ENCODE measurements around the gene DFFA. TPM values are rescaled to one million over a fixed set of nuclear protein-coding genes. Genes with fewer than 3 reads are reported as not detected.

DFFA gene
- total RNA-seq, 1 experiment from 2014 or later = 94.1 TPM

GRCh38 chr1:10516925-10517676, 44.8 kb upstream of the DFFA start:
- no peaks in the 10 kb centered on the region for H3K9me3 Mint-ChIP-seq
- peaks cover 0 to 5% (median 2%) of the 10 kb centered on the region in 3 experiments; a peak in 3 of 7 replicates for H3K36me3 Mint-ChIP-seq (ENCODE audit: insufficient read depth in 1 of 3, low read depth in 3 of 3)
- H3K4me1 Mint-ChIP-seq = peaks cover 54 to 68% of the 10 kb centered on the region in 2 experiments
- Histone ChIP-seq H2AFZ (ENCODE audit: low read length) (no peak overlapping the region), H2BK20ac (ENCODE audit: low read depth, low read length, poor library complexity, severe bottlenecking) (no peak overlapping the region), H3K56ac (ENCODE audit: insufficient read length, low read depth, low read length) (no peak overlapping the region), H2AK5ac (ENCODE audit: insufficient read length, low read length) (no peak overlapping the region), H2BK5ac (ENCODE audit: insufficient read length, low read length) (no peak overlapping the region), H2BK120ac (ENCODE audit: low read depth, low read length, poor library complexity, severe bottlenecking) (no peak overlapping the region), H3K23ac (ENCODE audit: insufficient read length, low read depth, low read length) (no peak overlapping the region), H2BK15ac (ENCODE audit: low read depth, low read length) (no peak overlapping the region), H3K23me2 (ENCODE audit: insufficient read length, low read depth, low read length, poor library complexity, severe bottlenecking) (no peaks in the 10 kb centered on the region), H4K8ac (replicated peaks; ENCODE audit: insufficient read length, low read depth, low read length) (no peak overlapping the region), H3K27ac (ENCODE audit: insufficient read length, low read depth, low read length) (no peak overlapping the region), H4K20me1 (ENCODE audit: control insufficient read depth, insufficient read depth, insufficient read length) (no peaks in the 10 kb centered on the region), H3K79me2 (ENCODE audit: insufficient read depth, low read length) (peaks cover 2% of the 10 kb centered on the region; the same call in 1 of the 2 replicates), H3K9ac (ENCODE audit: extremely low read depth, insufficient read length, low read length) (no peak overlapping the region), H3K79me1 (ENCODE audit: insufficient read depth, low read depth, low read length, poor library complexity, severe bottlenecking) (no peaks in the 10 kb centered on the region), H2BK12ac (ENCODE audit: insufficient read length, low read depth, low read length) (no peak overlapping the region), H3K27me3 (ENCODE audit: insufficient read depth, low read length) (no peaks in the 10 kb centered on the region), H4K5ac (ENCODE audit: insufficient read length, low read depth, low read length) (no peak overlapping the region), H3K14ac (ENCODE audit: insufficient read depth, low read length) (no peak overlapping the region), H3K4ac (ENCODE audit: low read depth, low read length) (no peak overlapping the region), H3K4me1 (ENCODE audit: insufficient read depth, low read length) (peaks cover 10% of the 10 kb centered on the region; the same call in 1 of the 2 replicates), H3K9me3 (ENCODE audit: control insufficient read depth, low read depth, low read length) (no peaks in the 10 kb centered on the region), H3T11ph (ENCODE audit: low read length) (no peak overlapping the region), H4K91ac (ENCODE audit: insufficient read length, low read depth, low read length) (no peak overlapping the region), H3K18ac (ENCODE audit: insufficient read length, low read depth, low read length) (no peak overlapping the region), H3K4me2 (ENCODE audit: insufficient read depth, insufficient read length, low read length) (no peak overlapping the region)
- no peaks in the 10 kb centered on the region for H3K27me3 Mint-ChIP-seq (ENCODE audit: low read depth)
- no CpG with 5 or more reads among the region's 8 CpGs for WGBS (ENCODE audit: extremely low coverage, insufficient read length, low lambda C conversion rate)
- DNase-seq = no peak
- no peak overlapping the region for H3K4me3 Mint-ChIP-seq
- H3K27ac Mint-ChIP-seq = peak overlapping the region in 2 of 3 experiments; percentile 19 to 61; a peak in 4 of 7 replicates
- no peak for TF ChIP-seq CTCF (conservative IDR thresholded peaks at IDR 0.05)
